ENCODE measurements around the gene USP17L28.
"Not testable (repeated sequence)": the region's sequence is repeated elsewhere in the genome, so short reads cannot be mapped to it uniquely, and the experiment has no call there.

The USP17L28 gene

DNA sequence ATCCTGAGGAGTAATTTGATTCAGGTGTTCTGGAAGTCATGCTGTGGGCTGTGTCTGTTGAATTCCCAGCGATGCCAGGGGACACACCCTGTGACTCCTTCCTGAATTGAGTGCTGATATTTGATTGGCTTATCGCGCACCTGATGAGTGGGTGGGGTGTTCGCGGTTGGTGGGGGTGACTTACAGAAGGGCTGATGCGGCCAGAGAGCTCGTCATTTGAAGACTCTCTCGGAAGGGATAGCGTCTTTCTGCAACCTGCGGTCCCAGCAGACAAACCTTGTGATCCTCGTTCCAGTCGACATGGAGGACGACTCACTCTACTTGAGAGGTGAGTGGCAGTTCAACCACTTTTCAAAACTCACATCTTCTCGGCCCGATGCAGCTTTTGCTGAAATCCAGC, at the start of gene USP17L28:
Gene USP17L28 (plus strand): TSS at position 301 of the 400 bp plus-strand sequence. CDS start 0 bp downstream, at position 301.
- not testable (repeated sequence) for H3K9me2 ChIP-seq (replicated peaks; ENCODE audit: insufficient read depth, low read length); H3F3A ChIP-seq (ENCODE audit: insufficient read depth, low read length); H3K4me3 ChIP-seq (ENCODE audit: low read length); H3K4me2 ChIP-seq (ENCODE audit: low read depth, low read length); H3K9me3 ChIP-seq (replicated peaks; ENCODE audit: insufficient read depth, low read length); H3K9ac ChIP-seq (ENCODE audit: low read length); H3K36me3 ChIP-seq (replicated peaks; ENCODE audit: insufficient read depth, low read length); H3K27me3 ChIP-seq (replicated peaks; ENCODE audit: insufficient read depth, low read length); DNase-seq; H3K79me2 ChIP-seq (ENCODE audit: low read length); H4K20me1 ChIP-seq (ENCODE audit: insufficient read depth, low read length); H2AFZ ChIP-seq (ENCODE audit: low read length); H3K27ac ChIP-seq (ENCODE audit: low read length); H3K4me1 ChIP-seq (ENCODE audit: low read length)

GRCh38 chr4:9324191-9324590, 24.5 kb upstream of the USP17L28 start:
- not testable (repeated sequence) for H3K4me2 ChIP-seq (ENCODE audit: low read depth, low read length); H2AFZ ChIP-seq (ENCODE audit: low read length); H3K27ac ChIP-seq (ENCODE audit: low read length); H3F3A ChIP-seq (ENCODE audit: insufficient read depth, low read length); H3K79me2 ChIP-seq (ENCODE audit: low read length); DNase-seq; H3K36me3 ChIP-seq (replicated peaks; ENCODE audit: insufficient read depth, low read length); H3K4me3 ChIP-seq (ENCODE audit: low read length); H3K9ac ChIP-seq (ENCODE audit: low read length); H3K27me3 ChIP-seq (replicated peaks; ENCODE audit: insufficient read depth, low read length); H3K4me1 ChIP-seq (ENCODE audit: low read length); H3K9me2 ChIP-seq (replicated peaks; ENCODE audit: insufficient read depth, low read length); H4K20me1 ChIP-seq (ENCODE audit: insufficient read depth, low read length); H3K9me3 ChIP-seq (replicated peaks; ENCODE audit: insufficient read depth, low read length)

DNA sequence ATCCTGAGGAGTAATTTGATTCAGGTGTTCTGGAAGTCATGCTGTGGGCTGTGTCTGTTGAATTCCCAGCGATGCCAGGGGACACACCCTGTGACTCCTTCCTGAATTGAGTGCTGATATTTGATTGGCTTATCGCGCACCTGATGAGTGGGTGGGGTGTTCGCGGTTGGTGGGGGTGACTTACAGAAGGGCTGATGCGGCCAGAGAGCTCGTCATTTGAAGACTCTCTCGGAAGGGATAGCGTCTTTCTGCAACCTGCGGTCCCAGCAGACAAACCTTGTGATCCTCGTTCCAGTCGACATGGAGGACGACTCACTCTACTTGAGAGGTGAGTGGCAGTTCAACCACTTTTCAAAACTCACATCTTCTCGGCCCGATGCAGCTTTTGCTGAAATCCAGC, 23.8 kb upstream of the USP17L28 start, which contains the start of gene USP17L24:
Gene USP17L24 (plus strand): TSS at position 301 of the 400 bp plus-strand sequence. CDS start 0 bp downstream, at position 301.
- H3K27ac ChIP-seq (ENCODE audit: low read length); H3K4me1 ChIP-seq (ENCODE audit: low read length); H3K9ac ChIP-seq (ENCODE audit: low read length); H3K4me3 ChIP-seq (ENCODE audit: low read length); H3F3A ChIP-seq (ENCODE audit: insufficient read depth, low read length); H2AFZ ChIP-seq (ENCODE audit: low read length); H3K27me3 ChIP-seq (replicated peaks; ENCODE audit: insufficient read depth, low read length); H3K4me2 ChIP-seq (ENCODE audit: low read depth, low read length); H3K9me3 ChIP-seq (replicated peaks; ENCODE audit: insufficient read depth, low read length); DNase-seq; H3K79me2 ChIP-seq (ENCODE audit: low read length); H4K20me1 ChIP-seq (ENCODE audit: insufficient read depth, low read length); H3K36me3 ChIP-seq (replicated peaks; ENCODE audit: insufficient read depth, low read length); H3K9me2 ChIP-seq (replicated peaks; ENCODE audit: insufficient read depth, low read length): not testable (repeated sequence)

- not testable (repeated sequence) for H3K36me3 ChIP-seq (replicated peaks; ENCODE audit: insufficient read depth, low read length); H3K4me3 ChIP-seq (ENCODE audit: low read length); H4K20me1 ChIP-seq (ENCODE audit: insufficient read depth, low read length); H3K4me1 ChIP-seq (ENCODE audit: low read length); H3K9me3 ChIP-seq (replicated peaks; ENCODE audit: insufficient read depth, low read length); DNase-seq; H3K9ac ChIP-seq (ENCODE audit: low read length); H3K79me2 ChIP-seq (ENCODE audit: low read length); H3F3A ChIP-seq (ENCODE audit: insufficient read depth, low read length); H3K4me2 ChIP-seq (ENCODE audit: low read depth, low read length); H2AFZ ChIP-seq (ENCODE audit: low read length); H3K27ac ChIP-seq (ENCODE audit: low read length); H3K9me2 ChIP-seq (replicated peaks; ENCODE audit: insufficient read depth, low read length); H3K27me3 ChIP-seq (replicated peaks; ENCODE audit: insufficient read depth, low read length)
Observed at GRCh38 chr4:9329611-9330010, 19.1 kb upstream of the USP17L28 start, which contains the start of gene USP17L25. TSS of gene USP17L25 (plus strand) at chr4:9329911. CDS start at chr4:9329911, 0 bp downstream.

DNA sequence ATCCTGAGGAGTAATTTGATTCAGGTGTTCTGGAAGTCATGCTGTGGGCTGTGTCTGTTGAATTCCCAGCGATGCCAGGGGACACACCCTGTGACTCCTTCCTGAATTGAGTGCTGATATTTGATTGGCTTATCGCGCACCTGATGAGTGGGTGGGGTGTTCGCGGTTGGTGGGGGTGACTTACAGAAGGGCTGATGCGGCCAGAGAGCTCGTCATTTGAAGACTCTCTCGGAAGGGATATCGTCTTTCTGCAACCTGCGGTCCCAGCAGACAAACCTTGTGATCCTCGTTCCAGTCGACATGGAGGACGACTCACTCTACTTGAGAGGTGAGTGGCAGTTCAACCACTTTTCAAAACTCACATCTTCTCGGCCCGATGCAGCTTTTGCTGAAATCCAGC, 14.3 kb upstream of the USP17L28 start, which contains the start of gene USP17L26:
Gene USP17L26 (plus strand): TSS at position 301 of the 400 bp plus-strand sequence. CDS start 0 bp downstream, at position 301.
- H3K9ac ChIP-seq (ENCODE audit: low read length); H4K20me1 ChIP-seq (ENCODE audit: insufficient read depth, low read length); H3K79me2 ChIP-seq (ENCODE audit: low read length); DNase-seq; H3F3A ChIP-seq (ENCODE audit: insufficient read depth, low read length); H2AFZ ChIP-seq (ENCODE audit: low read length); H3K36me3 ChIP-seq (replicated peaks; ENCODE audit: insufficient read depth, low read length); H3K27me3 ChIP-seq (replicated peaks; ENCODE audit: insufficient read depth, low read length); H3K4me1 ChIP-seq (ENCODE audit: low read length); H3K9me3 ChIP-seq (replicated peaks; ENCODE audit: insufficient read depth, low read length); H3K4me2 ChIP-seq (ENCODE audit: low read depth, low read length); H3K4me3 ChIP-seq (ENCODE audit: low read length); H3K9me2 ChIP-seq (replicated peaks; ENCODE audit: insufficient read depth, low read length); H3K27ac ChIP-seq (ENCODE audit: low read length): not testable (repeated sequence)

GRCh38 chr4:9339103-9339502, 9.6 kb upstream of the USP17L28 start, which contains the start of gene USP17L5:
TSS of gene USP17L5 (plus strand) at chr4:9339403. CDS start at chr4:9339403, 0 bp downstream.
- H3K4me2 ChIP-seq (ENCODE audit: low read depth, low read length); H3K9ac ChIP-seq (ENCODE audit: low read length); H3K4me1 ChIP-seq (ENCODE audit: low read length); H2AFZ ChIP-seq (ENCODE audit: low read length); H3K27me3 ChIP-seq (replicated peaks; ENCODE audit: insufficient read depth, low read length); H3K4me3 ChIP-seq (ENCODE audit: low read length); H4K20me1 ChIP-seq (ENCODE audit: insufficient read depth, low read length); DNase-seq; H3F3A ChIP-seq (ENCODE audit: insufficient read depth, low read length); H3K36me3 ChIP-seq (replicated peaks; ENCODE audit: insufficient read depth, low read length); H3K9me3 ChIP-seq (replicated peaks; ENCODE audit: insufficient read depth, low read length); H3K79me2 ChIP-seq (ENCODE audit: low read length); H3K9me2 ChIP-seq (replicated peaks; ENCODE audit: insufficient read depth, low read length); H3K27ac ChIP-seq (ENCODE audit: low read length): not testable (repeated sequence)

GRCh38 chr4:9343848-9344247, 4.8 kb upstream of the USP17L28 start, which contains the start of gene USP17L27:
TSS of gene USP17L27 (plus strand) at chr4:9344148. CDS start at chr4:9344148, 0 bp downstream.
- not testable (repeated sequence) for H3K36me3 ChIP-seq (replicated peaks; ENCODE audit: insufficient read depth, low read length); H3K4me2 ChIP-seq (ENCODE audit: low read depth, low read length); H3K9me2 ChIP-seq (replicated peaks; ENCODE audit: insufficient read depth, low read length); H3F3A ChIP-seq (ENCODE audit: insufficient read depth, low read length); H3K9me3 ChIP-seq (replicated peaks; ENCODE audit: insufficient read depth, low read length); H3K27ac ChIP-seq (ENCODE audit: low read length); H3K4me3 ChIP-seq (ENCODE audit: low read length); H3K9ac ChIP-seq (ENCODE audit: low read length); H3K27me3 ChIP-seq (replicated peaks; ENCODE audit: insufficient read depth, low read length); DNase-seq; H4K20me1 ChIP-seq (ENCODE audit: insufficient read depth, low read length); H3K4me1 ChIP-seq (ENCODE audit: low read length); H3K79me2 ChIP-seq (ENCODE audit: low read length); H2AFZ ChIP-seq (ENCODE audit: low read length)

GRCh38 chr4:9350866-9351265, 2.2 kb downstream of the USP17L28 start:
- not testable (repeated sequence) for H4K20me1 ChIP-seq (ENCODE audit: insufficient read depth, low read length); H3K36me3 ChIP-seq (replicated peaks; ENCODE audit: insufficient read depth, low read length); H3K4me2 ChIP-seq (ENCODE audit: low read depth, low read length); H3K27me3 ChIP-seq (replicated peaks; ENCODE audit: insufficient read depth, low read length); H2AFZ ChIP-seq (ENCODE audit: low read length); H3K9me3 ChIP-seq (replicated peaks; ENCODE audit: insufficient read depth, low read length); DNase-seq; H3K4me1 ChIP-seq (ENCODE audit: low read length); H3F3A ChIP-seq (ENCODE audit: insufficient read depth, low read length); H3K79me2 ChIP-seq (ENCODE audit: low read length); H3K9ac ChIP-seq (ENCODE audit: low read length); H3K27ac ChIP-seq (ENCODE audit: low read length); H3K4me3 ChIP-seq (ENCODE audit: low read length); H3K9me2 ChIP-seq (replicated peaks; ENCODE audit: insufficient read depth, low read length)
